Stimulated activated CD8-positive, alpha-beta memory T cell treated with anti-CD3 and anti-CD28 coated beads, Interleukin-7, amount 100 ng/mL, for 4 hours (primary cell): Measurements from ENCODE around the gene NCF4.

Source experiments
- DNase-seq, 2 donors: peaks; one replicate each; pipeline ENCODE4 v3.0.0-alpha.2; 2020; ENCODE audit warnings: low read depth in 2 of 2

NCF4 gene

GRCh38 chr22:36894266-36894665 is 33.5 kb downstream of the NCF4 start:
- no peak for DNase-seq

DNA sequence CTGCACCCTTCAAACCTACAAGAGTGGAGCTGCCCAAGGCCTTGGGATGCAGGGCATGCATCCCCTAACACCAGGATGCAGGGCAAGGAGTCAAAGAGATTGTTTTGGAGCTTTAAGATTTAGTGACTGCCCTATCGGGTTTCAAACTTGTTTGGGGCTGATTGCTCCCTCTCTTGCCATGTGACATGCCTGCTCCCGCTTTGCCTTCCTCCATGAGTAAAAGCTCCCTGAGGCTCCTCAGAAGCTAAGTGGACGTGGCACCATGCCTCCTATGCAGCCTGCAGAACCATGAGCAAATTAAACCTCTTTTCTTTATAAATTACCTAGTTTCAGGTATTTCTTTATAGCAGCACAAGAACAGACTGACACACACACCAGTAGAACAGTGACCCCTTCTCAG is 36.8 kb downstream of the NCF4 start:
- no peak for DNase-seq

DNA sequence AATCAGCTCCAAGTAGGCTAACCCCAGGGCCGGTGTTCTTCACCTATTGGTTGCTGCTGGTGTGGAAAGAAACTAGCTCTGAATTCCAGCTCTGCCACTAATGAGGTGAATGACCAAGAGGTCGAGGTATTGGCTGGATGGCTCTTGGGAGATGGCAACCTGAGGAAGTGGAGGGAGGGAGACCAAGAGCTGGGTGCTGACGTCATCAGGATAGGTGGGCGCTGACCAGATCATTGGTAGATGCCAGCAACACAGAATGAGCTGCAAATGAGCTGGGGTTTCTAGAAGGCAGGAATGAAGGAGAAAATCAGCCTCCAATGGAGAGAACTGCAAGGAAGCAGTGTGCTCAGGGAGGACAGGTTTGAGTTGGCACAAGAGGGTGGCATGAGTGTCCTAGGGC is 37.9 kb downstream of the NCF4 start:
- DNase-seq = no peak

DNA sequence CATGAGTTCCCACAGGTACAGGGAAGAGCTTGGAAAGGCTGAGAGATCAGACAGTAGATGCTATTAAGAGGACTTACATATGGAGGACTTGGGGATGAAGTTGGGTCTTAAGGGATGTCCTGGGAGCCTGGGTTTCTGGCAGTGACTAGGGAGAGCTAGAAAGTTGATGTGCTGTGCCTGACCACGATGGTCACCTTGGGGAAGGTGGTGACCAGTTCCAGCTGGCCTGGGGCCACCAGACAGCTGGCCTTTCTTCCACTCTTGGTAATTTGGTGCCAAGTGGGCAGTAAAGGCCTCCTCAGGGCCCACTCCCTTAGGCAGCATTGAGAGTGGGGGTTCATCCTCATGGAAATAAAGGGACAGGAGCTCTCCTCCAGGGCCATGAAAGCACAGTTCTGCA is 38.7 kb downstream of the NCF4 start:
- no peak for DNase-seq

GRCh38 chr22:36900225-36900624 is 39.4 kb downstream of the NCF4 start:
- no peak for DNase-seq

DNA sequence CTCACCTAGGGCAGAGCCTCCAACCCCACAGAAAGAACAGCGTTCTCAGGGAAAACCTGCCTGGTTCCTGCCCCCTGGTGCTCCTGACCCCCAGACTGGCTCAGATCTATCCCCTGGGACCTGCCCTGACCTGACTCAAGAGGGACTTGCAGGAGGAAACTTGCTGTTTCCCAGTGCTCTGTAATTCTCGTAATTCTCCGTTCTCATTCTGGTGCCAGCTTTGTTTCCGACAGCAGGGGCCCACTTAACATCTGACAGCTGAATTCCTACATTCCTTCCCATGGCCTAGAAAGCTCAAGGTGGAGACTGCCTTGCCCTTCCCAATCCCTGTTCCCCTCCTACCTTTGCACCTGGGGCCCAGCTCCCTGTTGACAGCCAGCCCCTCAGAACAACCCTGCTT is 40.1 kb downstream of the NCF4 start:
- no peak for DNase-seq

- no peak for DNase-seq
These were observed 40.8 kb downstream of the NCF4 start for GRCh38 chr22:36901411-36902142.

DNA sequence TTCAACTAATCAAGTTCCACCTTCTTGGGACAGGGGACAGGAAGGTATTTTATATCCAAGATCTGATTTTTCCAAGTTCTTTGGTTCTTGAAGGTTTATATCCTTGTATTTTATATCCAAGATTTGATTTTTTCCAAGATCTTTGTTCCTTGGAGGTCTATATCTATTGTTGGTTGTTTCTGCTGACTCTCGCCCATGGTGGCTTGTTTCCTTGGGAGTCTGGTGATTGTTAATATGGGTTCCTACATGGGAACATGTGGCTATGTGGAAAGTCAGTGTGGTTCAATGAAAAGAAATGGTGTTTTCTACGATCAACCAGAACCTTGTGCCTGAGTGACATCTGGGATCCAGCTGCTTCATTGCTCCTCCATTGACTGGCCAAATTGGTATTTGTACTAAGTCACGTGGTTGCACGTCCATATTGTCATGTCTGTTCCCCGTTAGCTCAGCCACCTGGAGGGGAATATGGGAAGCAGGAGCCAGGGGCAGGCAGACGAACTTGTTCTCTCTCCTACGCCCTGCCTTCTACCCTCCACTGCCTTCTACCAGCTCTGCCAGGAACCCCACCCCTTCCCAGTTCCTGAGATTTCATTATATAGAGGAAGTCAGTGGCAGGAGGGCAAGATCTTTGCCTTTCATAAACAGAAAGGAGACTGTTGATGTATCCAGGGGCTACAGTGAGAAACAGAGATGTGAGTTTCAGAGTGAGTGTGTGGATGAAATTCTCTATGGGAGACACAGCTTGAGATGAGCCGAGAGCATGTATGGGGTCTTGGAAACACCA is 41.5 kb downstream of the NCF4 start:
- no peak for DNase-seq

DNA sequence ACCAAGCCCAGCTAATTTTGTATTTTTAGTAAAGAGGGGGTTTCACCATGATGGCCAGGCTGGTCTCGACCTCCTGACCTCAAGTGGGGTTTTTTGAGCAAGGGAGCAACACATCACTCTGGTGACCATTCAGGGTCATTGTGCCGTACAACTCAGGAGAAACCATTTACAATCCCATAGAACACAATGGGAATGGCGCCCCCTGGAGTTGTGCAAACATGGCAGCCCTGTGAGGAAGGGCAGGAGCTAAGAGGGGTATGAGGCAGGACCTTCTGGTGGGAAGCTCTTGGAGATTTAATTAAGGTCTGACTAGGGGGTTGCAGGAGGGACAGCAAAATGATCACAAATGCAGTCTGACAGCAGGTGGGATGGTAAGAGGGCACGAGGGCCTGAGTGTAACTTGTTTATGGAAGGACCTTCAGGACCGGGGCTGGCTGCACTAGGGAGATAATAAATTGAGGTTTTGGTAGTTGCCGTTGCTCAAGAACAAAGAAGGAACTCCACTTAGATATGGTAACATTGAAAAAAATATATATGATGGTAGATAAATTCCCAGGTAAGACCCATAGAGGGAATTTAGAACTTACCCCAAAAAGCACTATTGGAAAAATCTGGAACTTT is 43.6 kb downstream of the NCF4 start:
- no peak for DNase-seq

- no peak for DNase-seq
These were observed 46.7 kb downstream of the NCF4 start for GRCh38 chr22:36907253-36908195.

DNA sequence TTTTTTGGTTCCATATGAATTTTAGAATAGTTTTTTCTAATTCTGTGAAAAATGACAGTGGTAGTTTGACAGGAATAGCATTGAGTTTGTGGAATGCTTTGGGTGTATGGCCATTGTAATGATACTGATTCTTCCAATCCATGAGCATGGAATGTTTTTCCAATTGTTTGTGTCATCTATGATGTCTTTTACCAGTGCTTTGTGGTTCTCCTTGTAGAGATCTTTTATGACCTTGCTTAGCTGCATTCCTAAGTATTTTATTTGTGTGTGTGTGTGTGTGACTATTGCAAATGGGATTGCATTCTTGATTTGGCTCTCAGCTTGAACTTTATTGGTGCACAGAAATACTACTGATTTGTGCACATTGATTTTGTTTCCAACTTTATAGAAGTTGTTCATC is 49.7 kb downstream of the NCF4 start:
- no peak for DNase-seq

GRCh38 chr22:36911887-36912661 is 51.3 kb downstream of the NCF4 start:
- no peak for DNase-seq

- DNase-seq = no peak
These were observed 52.1 kb downstream of the NCF4 start for GRCh38 chr22:36912694-36913426.

DNA sequence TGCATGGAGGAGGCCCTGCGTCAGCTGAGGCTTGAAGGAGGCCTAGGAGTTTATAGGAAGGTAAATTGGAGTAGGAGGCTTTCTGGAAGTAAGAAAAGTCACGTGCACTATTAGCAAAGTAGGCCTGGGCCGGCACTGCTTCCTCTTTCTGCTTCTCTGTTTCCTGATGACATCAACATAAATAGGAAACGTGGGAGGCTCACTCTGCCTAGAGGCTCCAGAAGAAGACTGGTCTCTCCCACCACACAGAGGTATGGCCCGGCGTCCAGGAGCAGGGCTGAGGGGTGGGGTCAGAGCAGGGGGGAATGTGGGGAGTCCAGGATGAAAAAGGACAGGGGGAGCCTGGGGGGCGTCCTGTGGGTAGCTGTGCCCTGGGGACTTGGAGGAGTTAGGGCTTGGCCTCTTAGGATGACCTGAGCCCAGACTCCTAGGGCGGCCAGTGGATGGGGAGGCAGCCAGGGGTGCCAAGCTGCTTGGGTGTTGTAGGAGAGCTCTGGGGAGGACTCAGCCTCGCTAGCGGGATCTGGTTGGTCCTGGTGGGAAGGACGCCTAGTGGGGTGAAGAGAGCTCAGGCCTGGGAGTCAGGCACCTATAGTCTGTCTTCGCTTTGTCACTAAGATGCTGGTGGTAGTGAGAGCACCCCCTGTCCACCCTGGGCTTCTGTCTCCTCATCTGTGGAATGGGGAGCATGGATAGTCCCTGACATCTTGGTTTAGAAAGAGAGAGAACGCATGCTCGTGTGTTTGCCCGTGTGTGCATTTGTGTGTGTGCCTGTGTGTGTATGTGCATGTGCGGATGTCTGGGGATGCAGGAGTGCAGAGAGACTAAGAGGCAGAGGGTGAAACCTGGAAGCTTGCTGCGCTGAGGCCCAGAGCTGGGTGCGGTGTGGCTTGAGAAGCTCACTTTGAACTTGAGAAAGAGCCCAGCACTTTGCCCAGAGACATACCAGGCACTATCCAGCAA is 52.9 kb downstream of the NCF4 start, which contains the start of gene CSF2RB:
Gene CSF2RB (plus strand): TSS at position 202 of the 963 bp plus-strand sequence. CDS start 8,580 bp downstream, outside the sequence.
- no peak for DNase-seq

DNA sequence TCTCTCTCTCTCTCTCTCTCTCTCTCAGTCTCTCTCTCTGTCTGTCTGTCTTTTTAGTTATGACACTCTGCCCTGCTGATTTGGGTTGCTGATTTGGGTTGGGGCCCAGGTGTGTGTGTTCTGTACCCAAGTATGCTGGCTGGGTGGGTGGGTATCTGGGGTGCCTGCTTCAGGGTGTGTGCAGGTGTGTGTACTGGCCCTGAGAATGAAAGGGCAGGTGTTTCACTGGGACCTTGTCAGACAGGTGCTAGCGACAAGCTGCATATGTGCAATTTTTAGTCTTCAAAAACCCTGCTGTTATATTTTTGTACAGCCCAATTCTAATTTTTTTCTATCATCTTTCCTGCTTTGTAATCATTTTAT is 53.6 kb downstream of the NCF4 start:
- no peak for DNase-seq

GRCh38 chr22:36916034-36916433 is 55.2 kb downstream of the NCF4 start:
- DNase-seq = no peak

DNA sequence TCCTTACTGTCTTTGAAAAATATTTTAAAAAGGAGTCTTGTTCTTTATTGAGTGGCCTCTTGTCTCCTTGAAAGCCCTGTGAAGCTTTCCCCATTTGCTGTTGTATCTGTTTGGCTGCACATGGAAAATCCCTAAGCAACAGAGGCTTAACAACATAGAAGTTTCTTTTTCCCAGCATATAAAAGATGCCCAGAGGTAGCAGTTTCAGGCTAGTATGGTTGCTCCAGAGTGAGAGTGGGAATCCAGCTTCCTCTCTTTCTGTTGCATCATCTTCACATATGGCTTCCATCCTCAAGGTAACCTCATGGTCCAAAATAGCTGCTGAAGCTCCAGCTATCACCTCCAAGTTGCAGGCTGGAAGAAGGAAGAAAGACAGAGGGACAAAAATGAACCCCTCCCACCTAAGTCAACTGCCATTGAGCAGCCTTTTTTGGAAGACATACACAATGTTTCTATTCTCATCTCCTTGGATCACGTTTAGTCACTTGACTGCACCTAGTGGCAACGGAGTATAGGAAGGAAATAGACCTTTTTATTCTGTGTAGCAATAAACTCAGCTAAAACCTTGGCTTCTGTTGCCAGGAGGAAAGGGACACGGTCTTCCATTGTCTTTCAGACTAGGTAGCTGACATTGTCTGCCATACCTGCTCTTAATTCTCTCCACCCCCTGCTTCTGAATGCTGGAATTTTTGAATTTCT is 57.9 kb downstream of the NCF4 start:
- no peak for DNase-seq

DNA sequence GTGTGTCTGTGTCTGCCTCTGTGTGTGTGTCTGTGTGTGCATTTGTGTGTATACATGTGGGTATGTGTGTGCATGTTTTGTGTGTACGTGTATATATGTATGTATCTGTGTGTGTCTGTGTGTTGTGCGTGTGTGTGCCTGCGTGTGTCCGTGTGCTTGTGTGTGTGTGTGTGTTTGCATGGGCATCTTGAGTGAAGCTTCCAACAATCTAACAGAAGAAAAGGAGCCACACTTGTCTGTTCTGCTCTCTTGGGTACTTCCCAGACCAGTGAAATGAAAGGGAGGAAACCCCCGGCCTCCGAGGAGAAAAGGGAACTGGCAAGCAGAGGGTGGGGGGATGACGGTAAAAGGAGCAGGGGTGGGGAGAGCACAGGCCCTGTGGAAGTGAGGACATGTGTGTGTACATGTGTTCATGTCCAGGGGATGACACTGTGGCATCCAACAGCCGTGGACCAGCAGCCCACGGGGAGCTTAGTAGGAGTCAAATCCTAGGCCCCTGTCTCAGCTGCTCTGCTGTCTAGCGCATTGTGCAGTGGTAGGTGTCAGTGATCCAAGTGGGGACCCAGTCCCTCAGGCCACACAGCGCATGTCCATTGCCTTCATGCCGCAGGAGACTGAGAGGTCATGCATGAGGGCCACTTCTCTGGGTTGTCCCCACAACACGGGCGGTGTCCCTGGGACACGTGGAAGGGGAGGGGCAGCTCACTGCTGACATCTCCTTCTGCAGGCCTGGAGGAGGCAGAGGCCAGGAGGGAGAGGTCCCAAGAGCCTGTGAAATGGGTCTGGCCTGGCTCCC is 60.7 kb downstream of the NCF4 start:
- DNase-seq = no peak
